MM.1S (cell line): ENCODE results near the gene CHRD.

ENCODE experiments used
- EZH2 ChIP-seq: fragments of 300-600 bp; sonication (generic); optimal IDR thresholded peaks from 2 replicates; pipeline ENCODE3; 2017; ENCODE audit warnings: low read depth, mild to moderate bottlenecking, antibody characterized with exemption, low read length, mixed read lengths
- EZH2phosphoT487 ChIP-seq: fragments of 300-600 bp; sonication (generic); IDR thresholded peaks from 2 replicates; pipeline ENCODE4 v1.6.1; 2018; ENCODE audit warnings: antibody characterized with exemption, low read length
- TF ChIP-seq, protein P1 (sequence below): fragments of 300-600 bp; sonication (generic); IDR thresholded peaks from 2 replicates; pipeline ENCODE4 v1.5.1; 2016; ENCODE audit warnings: antibody characterized with exemption, low read length, mixed read lengths

DNA sequence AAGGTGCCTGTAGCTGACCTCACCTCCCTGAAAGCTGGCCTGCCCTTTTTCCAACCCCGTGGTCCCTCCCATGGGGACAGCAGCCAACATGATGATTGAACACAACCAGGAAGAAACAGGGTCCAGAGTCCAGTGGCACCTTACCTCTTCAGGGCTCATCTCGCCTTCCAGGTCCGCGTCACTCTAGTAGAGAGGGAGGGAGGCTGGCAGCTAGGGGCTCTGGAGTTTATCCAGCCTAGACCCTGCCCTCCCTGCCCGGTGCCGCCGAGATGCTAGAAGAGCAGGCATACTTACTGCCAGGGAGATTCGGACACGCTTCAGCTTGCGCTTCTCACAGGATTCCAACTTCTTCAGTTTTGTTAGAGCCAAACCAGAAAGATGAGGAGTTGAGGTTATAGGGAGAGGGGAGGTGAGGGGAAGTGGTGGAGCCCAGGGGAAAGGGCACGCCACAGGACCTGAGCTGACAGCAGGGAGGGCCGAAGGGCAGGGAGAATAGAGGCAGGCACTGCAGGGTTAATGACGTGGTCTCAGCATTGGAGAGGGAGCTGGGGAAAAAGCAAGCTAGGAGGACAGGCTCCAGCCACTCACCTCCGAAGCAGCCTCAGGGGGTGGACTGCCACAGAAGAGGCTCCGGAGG is 27.6 kb upstream of the CHRD start:
- TF ChIP-seq, protein P1, sequence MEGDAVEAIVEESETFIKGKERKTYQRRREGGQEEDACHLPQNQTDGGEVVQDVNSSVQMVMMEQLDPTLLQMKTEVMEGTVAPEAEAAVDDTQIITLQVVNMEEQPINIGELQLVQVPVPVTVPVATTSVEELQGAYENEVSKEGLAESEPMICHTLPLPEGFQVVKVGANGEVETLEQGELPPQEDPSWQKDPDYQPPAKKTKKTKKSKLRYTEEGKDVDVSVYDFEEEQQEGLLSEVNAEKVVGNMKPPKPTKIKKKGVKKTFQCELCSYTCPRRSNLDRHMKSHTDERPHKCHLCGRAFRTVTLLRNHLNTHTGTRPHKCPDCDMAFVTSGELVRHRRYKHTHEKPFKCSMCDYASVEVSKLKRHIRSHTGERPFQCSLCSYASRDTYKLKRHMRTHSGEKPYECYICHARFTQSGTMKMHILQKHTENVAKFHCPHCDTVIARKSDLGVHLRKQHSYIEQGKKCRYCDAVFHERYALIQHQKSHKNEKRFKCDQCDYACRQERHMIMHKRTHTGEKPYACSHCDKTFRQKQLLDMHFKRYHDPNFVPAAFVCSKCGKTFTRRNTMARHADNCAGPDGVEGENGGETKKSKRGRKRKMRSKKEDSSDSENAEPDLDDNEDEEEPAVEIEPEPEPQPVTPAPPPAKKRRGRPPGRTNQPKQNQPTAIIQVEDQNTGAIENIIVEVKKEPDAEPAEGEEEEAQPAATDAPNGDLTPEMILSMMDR, result no peak
- TF ChIP-seq EZH2phosphoT487 (no peak), EZH2 (no peak)
